Lung microvascular endothelial cell (primary cell): ENCODE results near the gene STX16. TPM values are rescaled to one million over a fixed set of nuclear protein-coding genes. Genes with fewer than 3 reads are reported as not detected.

Experiments
- DNase-seq, 2 donors: peaks; one replicate each; pipeline versions ENCODE4 v3.0.0 to v3.0.0-alpha.2; 2010; ENCODE audit warnings: low read depth in 2 of 2
- total RNA-seq: library from RNA; depleted of rRNA; stranded (reverse); fragments of >200 nt; gene quantifications from 2 replicates; pipeline ENCODE4 v1.2.1, GENCODE V29; 2014

STX16 gene
- total RNA-seq, 1 donor from 2014 or later: 22.8 TPM

GRCh38 chr20:58697201-58697866 lies 46.3 kb downstream of the STX16 start:
- no peak for DNase-seq

GRCh38 chr20:58697867-58698703 lies 47.0 kb downstream of the STX16 start:
- DNase-seq: no peak

GRCh38 chr20:58698741-58699622 lies 47.9 kb downstream of the STX16 start:
- DNase-seq: no peak

- DNase-seq: no peak
Observed at GRCh38 chr20:58699623-58700107, 48.6 kb downstream of the STX16 start.

GRCh38 chr20:58700121-58700821 lies 49.2 kb downstream of the STX16 start:
- DNase-seq: no peak

- DNase-seq: no peak
Observed at GRCh38 chr20:58700823-58701222, 49.7 kb downstream of the STX16 start.

GRCh38 chr20:58701431-58702160 lies 50.5 kb downstream of the STX16 start:
- DNase-seq: no peak

GRCh38 chr20:58702161-58702510 lies 51.1 kb downstream of the STX16 start:
- no peak for DNase-seq

- no peak for DNase-seq
Observed at GRCh38 chr20:58702859-58703648, 52.0 kb downstream of the STX16 start.

GRCh38 chr20:58703765-58704371 lies 52.8 kb downstream of the STX16 start:
- DNase-seq: no peak

GRCh38 chr20:58705208-58705926 lies 54.3 kb downstream of the STX16 start:
- DNase-seq: no peak

- no peak for DNase-seq
Observed at GRCh38 chr20:58706150-58706892, 55.2 kb downstream of the STX16 start.

- no peak for DNase-seq
Observed at GRCh38 chr20:58706975-58707681, 56.0 kb downstream of the STX16 start.

GRCh38 chr20:58707770-58708169 lies 56.7 kb downstream of the STX16 start:
- DNase-seq: no peak

- DNase-seq: no peak
Observed at GRCh38 chr20:58708246-58708931, 57.3 kb downstream of the STX16 start.

- peak in 1 of 2 donors; percentile 26 for DNase-seq
Observed at GRCh38 chr20:58709013-58709702, 58.1 kb downstream of the STX16 start.
